Measurements from ENCODE around the gene NRGN.
A peak's percentile ranks its signal among the peaks of the same experiment; 100 is the strongest.

The NRGN gene

GRCh38 chr11:124757320-124757719, 17.6 kb downstream of the NRGN start:
- Mint-ChIP-seq H3K9me3 (no peaks in the 10 kb centered on the region), H3K36me3 (no peaks in the 10 kb centered on the region), H3K4me1 (peaks cover 31% of the 10 kb centered on the region), H3K27ac (no peak overlapping the region), H3K4me3 (no peak overlapping the region), H3K27me3 (peaks cover 20% of the 10 kb centered on the region)
- DNase-seq (ENCODE audit: low spot score in 2 of 2): no peak
- no peak for ATAC-seq (ENCODE audit: low read depth)

- H3K9me3 Mint-ChIP-seq: no peaks in the 10 kb centered on the region
- DNase-seq (ENCODE audit: low spot score in 2 of 2) (peak; percentile 72 to 78), ATAC-seq (ENCODE audit: low read depth) (peak; percentile 72)
- peaks cover 35% of the 10 kb centered on the region for H3K4me1 Mint-ChIP-seq
- peak overlapping the region; percentile 72 for H3K4me3 Mint-ChIP-seq
- H3K27ac Mint-ChIP-seq: peak overlapping the region; percentile 32
- no peaks in the 10 kb centered on the region for H3K36me3 Mint-ChIP-seq
- H3K27me3 Mint-ChIP-seq: peaks cover 20% of the 10 kb centered on the region
Measured at GRCh38 chr11:124758355-124759265, 18.9 kb downstream of the NRGN start.

GRCh38 chr11:124759266-124760204, 19.8 kb downstream of the NRGN start:
- Mint-ChIP-seq H3K36me3 (no peaks in the 10 kb centered on the region), H3K9me3 (no peaks in the 10 kb centered on the region), H3K4me3 (peak overlapping the region; percentile 68), H3K27ac (no peak overlapping the region), H3K27me3 (peaks cover 20% of the 10 kb centered on the region), H3K4me1 (peaks cover 37% of the 10 kb centered on the region)
- ATAC-seq (ENCODE audit: low read depth): no peak
- DNase-seq (ENCODE audit: low spot score in 2 of 2): no peak

- Mint-ChIP-seq H3K36me3 (no peaks in the 10 kb centered on the region), H3K4me1 (peaks cover 37% of the 10 kb centered on the region), H3K9me3 (no peaks in the 10 kb centered on the region), H3K27ac (no peak overlapping the region), H3K4me3 (peak overlapping the region; percentile 68), H3K27me3 (peaks cover 20% of the 10 kb centered on the region)
- DNase-seq (ENCODE audit: low spot score in 2 of 2): peak; percentile 30 to 50
- no peak for ATAC-seq (ENCODE audit: low read depth)
Measured at GRCh38 chr11:124760205-124760652, 20.5 kb downstream of the NRGN start.

GRCh38 chr11:124760806-124761205, 21.1 kb downstream of the NRGN start:
- Mint-ChIP-seq H3K9me3 (no peaks in the 10 kb centered on the region), H3K4me3 (peak overlapping the region; percentile 68), H3K4me1 (peaks cover 37% of the 10 kb centered on the region), H3K27me3 (peaks cover 20% of the 10 kb centered on the region), H3K36me3 (no peaks in the 10 kb centered on the region), H3K27ac (no peak overlapping the region)
- DNase-seq (ENCODE audit: low spot score in 2 of 2) (no peak), ATAC-seq (ENCODE audit: low read depth) (no peak)

- Mint-ChIP-seq H3K4me3 (peak overlapping the region; percentile 70), H3K4me1 (peaks cover 37% of the 10 kb centered on the region), H3K27ac (peak overlapping the region; percentile 69), H3K27me3 (peaks cover 14% of the 10 kb centered on the region), H3K9me3 (no peaks in the 10 kb centered on the region), H3K36me3 (no peaks in the 10 kb centered on the region)
- ATAC-seq (ENCODE audit: low read depth): no peak
- no peak for DNase-seq (ENCODE audit: low spot score in 2 of 2)
Measured at GRCh38 chr11:124761301-124762104, 21.8 kb downstream of the NRGN start.

GRCh38 chr11:124762105-124762623, 22.4 kb downstream of the NRGN start, which contains the start of gene ESAM:
Gene ESAM, minus strand, starts transcription at chr11:124762290. Its CDS starts 136 bp downstream, at chr11:124762154.
- H3K27ac Mint-ChIP-seq: peak within 1 kb of the TSS; percentile 69
- peak; percentile 62 to 71 for DNase-seq (ENCODE audit: low spot score in 2 of 2)
- peak within 1 kb of the TSS; percentile 96 for H3K4me3 Mint-ChIP-seq
- H3K27me3 Mint-ChIP-seq: peaks cover 11% of the 10 kb centered on the region
- peaks cover 37% of the 10 kb centered on the region for H3K4me1 Mint-ChIP-seq
- peaks cover 2% of the 10 kb centered on the region for H3K36me3 Mint-ChIP-seq
- peak; percentile 62 for ATAC-seq (ENCODE audit: low read depth)
- H3K9me3 Mint-ChIP-seq: no peaks in the 10 kb centered on the region

GRCh38 chr11:124762624-124763155, 22.9 kb downstream of the NRGN start:
- peak; percentile 22 for ATAC-seq (ENCODE audit: low read depth)
- no peak overlapping the region for H3K27ac Mint-ChIP-seq
- H3K4me3 Mint-ChIP-seq: peak overlapping the region; percentile 96
- H3K4me1 Mint-ChIP-seq: peaks cover 37% of the 10 kb centered on the region
- no peaks in the 10 kb centered on the region for H3K9me3 Mint-ChIP-seq
- peaks cover 2% of the 10 kb centered on the region for H3K36me3 Mint-ChIP-seq
- H3K27me3 Mint-ChIP-seq: peaks cover 9% of the 10 kb centered on the region
- DNase-seq (ENCODE audit: low spot score in 2 of 2): peak in 1 of 2 donors; percentile 12

- H3K36me3 Mint-ChIP-seq: peaks cover 2% of the 10 kb centered on the region
- H3K4me1 Mint-ChIP-seq: peaks cover 32% of the 10 kb centered on the region
- peaks cover 7% of the 10 kb centered on the region for H3K27me3 Mint-ChIP-seq
- DNase-seq (ENCODE audit: low spot score in 2 of 2): peak; percentile 84 to 89
- H3K27ac Mint-ChIP-seq: no peak overlapping the region
- peak; percentile 48 for ATAC-seq (ENCODE audit: low read depth)
- H3K9me3 Mint-ChIP-seq: no peaks in the 10 kb centered on the region
- peak overlapping the region; percentile 96 for H3K4me3 Mint-ChIP-seq
Measured at GRCh38 chr11:124763156-124763947, 23.6 kb downstream of the NRGN start.

GRCh38 chr11:124766156-124766555, 26.4 kb downstream of the NRGN start:
- ATAC-seq (ENCODE audit: low read depth) (no peak), DNase-seq (ENCODE audit: low spot score in 2 of 2) (no peak)
- Mint-ChIP-seq H3K4me1 (peaks cover 14% of the 10 kb centered on the region), H3K9me3 (no peaks in the 10 kb centered on the region), H3K4me3 (no peak overlapping the region), H3K27me3 (no peaks in the 10 kb centered on the region), H3K36me3 (peaks cover 6% of the 10 kb centered on the region), H3K27ac (no peak overlapping the region)

- Mint-ChIP-seq H3K36me3 (peaks cover 11% of the 10 kb centered on the region), H3K27ac (no peak overlapping the region), H3K27me3 (no peaks in the 10 kb centered on the region), H3K4me1 (no peaks in the 10 kb centered on the region), H3K4me3 (no peak overlapping the region), H3K9me3 (no peaks in the 10 kb centered on the region)
- ATAC-seq (ENCODE audit: low read depth) (no peak), DNase-seq (ENCODE audit: low spot score in 2 of 2) (no peak)
Measured at GRCh38 chr11:124768914-124769313, 29.2 kb downstream of the NRGN start.

All from memory B cell (primary cell).